ENCODE data around the gene PDLIM7.

DNA sequence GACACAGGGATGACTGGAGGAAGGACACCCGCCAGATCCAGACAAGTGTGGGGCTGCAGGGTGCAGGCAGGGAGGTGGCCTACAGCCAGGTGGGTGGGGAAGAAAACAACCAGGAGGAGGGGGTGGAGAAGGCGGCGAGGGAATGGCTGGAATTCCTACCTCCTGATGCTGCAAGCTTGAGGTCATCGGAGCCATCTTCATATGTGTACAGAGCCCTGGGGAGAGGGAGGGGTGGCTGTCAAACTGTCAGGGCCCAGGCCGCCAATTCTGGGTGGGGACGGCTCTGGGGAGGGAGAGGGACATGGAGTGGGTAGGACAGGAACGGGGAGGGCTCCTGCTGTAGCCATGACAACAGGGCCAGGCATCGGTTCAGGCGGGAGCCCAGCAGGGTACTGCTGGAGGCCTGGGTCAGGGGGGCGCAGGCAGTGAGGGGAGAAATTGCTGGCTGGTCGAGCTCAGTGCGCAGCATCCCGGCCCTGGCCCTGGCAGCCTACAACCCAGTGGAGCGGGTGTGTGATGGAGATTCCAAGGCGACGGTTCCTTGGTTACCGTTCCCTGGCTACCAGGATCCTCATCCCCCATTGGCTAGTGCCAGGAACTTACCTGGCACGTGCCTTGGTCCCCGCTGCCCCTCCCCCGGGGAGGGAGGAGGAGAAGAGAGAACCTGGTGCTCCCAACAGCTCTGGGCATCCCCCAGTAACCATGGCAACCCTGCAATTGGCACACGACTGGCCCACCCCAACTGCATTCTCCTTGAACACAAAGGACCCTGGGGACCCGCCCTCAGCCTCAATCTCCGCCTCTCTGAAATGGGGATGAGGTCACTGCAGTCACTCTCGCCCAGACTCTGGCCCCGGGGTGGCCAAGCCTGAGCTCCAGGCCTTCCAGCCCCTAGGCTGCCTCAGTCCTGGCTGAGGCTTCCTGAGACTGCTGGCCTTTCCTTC is 28.4 kb downstream of the PDLIM7 start:
- TF ChIP-seq, protein P1, sequence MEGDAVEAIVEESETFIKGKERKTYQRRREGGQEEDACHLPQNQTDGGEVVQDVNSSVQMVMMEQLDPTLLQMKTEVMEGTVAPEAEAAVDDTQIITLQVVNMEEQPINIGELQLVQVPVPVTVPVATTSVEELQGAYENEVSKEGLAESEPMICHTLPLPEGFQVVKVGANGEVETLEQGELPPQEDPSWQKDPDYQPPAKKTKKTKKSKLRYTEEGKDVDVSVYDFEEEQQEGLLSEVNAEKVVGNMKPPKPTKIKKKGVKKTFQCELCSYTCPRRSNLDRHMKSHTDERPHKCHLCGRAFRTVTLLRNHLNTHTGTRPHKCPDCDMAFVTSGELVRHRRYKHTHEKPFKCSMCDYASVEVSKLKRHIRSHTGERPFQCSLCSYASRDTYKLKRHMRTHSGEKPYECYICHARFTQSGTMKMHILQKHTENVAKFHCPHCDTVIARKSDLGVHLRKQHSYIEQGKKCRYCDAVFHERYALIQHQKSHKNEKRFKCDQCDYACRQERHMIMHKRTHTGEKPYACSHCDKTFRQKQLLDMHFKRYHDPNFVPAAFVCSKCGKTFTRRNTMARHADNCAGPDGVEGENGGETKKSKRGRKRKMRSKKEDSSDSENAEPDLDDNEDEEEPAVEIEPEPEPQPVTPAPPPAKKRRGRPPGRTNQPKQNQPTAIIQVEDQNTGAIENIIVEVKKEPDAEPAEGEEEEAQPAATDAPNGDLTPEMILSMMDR (IDR thresholded peaks at IDR 0.05; ENCODE audit: low read length), result no peak
- TF ChIP-seq EZH2 (IDR thresholded peaks at IDR 0.05; ENCODE audit: borderline replicate concordance, low read length), result no peak

All from OCI-LY1 (cell line).